A673 (cell line): Measurements from ENCODE around the gene CLNK. TPM values are rescaled to one million over a fixed set of nuclear protein-coding genes. Genes with fewer than 3 reads are reported as not detected.

ENCODE experiments used
- BruUV-seq: library from RNA; stranded (reverse); fragments of 400-500 nt; replicated peaks from 2 replicates; lab custom pipeline; 2021; lab: Mats Ljungman, UMichigan
- CTCF ChIA-PET: fragments of 300-600 bp; sonication (Branson Sonifier 250); formaldehyde crosslinking; loops from one replicate; lab custom pipeline; 2022; ENCODE audit warnings: antibody characterized with exemption; lab: Charles Lee
- POLR2A ChIA-PET: fragments of 300-600 bp; sonication (Branson Sonifier 250); formaldehyde crosslinking; loops from one replicate; lab custom pipeline; 2022; ENCODE audit warnings: antibody characterized with exemption; ENCODE audit not compliant: low non-redundant PET; lab: Charles Lee
- DNase-seq: peaks from one replicate; pipeline ENCODE4 v3.0.0-alpha.2; 2015; ENCODE audit warnings: low spot score
- H3K27ac ChIP-seq: fragments of 200-600 bp; sonication (generic); 2 replicates; pipeline ENCODE4 v1.5.1; 2016; ENCODE audit warnings: mixed run types, low read depth, mild to moderate bottlenecking, mixed read lengths, antibody characterized with exemption, low read length; ENCODE audit not compliant: poor library complexity, severe bottlenecking
- H3K27me3 ChIP-seq: fragments of 200-600 bp; sonication (generic); replicated peaks from 2 replicates; pipeline ENCODE4 v1.6.1; 2017; ENCODE audit warnings: mixed run types, low read depth, mild to moderate bottlenecking, mixed read lengths, antibody characterized with exemption, low read length; ENCODE audit not compliant: insufficient read depth, poor library complexity
- H3K36me3 ChIP-seq: fragments of 200-600 bp; sonication (generic); 2 replicates; pipeline ENCODE4 v1.6.1; 2016; ENCODE audit warnings: mixed run types, mild to moderate bottlenecking, mixed read lengths, antibody characterized with exemption, low read length; ENCODE audit not compliant: insufficient read depth, poor library complexity, severe bottlenecking
- H3K4me1 ChIP-seq: fragments of 200-600 bp; sonication (generic); 2 replicates; pipeline ENCODE4 v1.6.1; 2017; ENCODE audit warnings: mixed run types, mild to moderate bottlenecking, mixed read lengths, antibody characterized with exemption, low read length; ENCODE audit not compliant: insufficient read depth, poor library complexity, severe bottlenecking
- H3K4me3 ChIP-seq: fragments of 200-600 bp; sonication (generic); 2 replicates; pipeline ENCODE4 v1.5.1; 2016; ENCODE audit warnings: low read depth, mixed run types, mild to moderate bottlenecking, mixed read lengths, low read length; ENCODE audit not compliant: poor library complexity, severe bottlenecking
- H3K9me3 ChIP-seq: fragments of 200-600 bp; sonication (generic); 2 replicates; pipeline ENCODE4 v1.6.1; 2016; ENCODE audit warnings: mixed run types, low read depth, mild to moderate bottlenecking, mixed read lengths, antibody characterized with exemption, low read length; ENCODE audit not compliant: poor library complexity, severe bottlenecking
- EZH2 ChIP-seq: fragments of 200-600 bp; sonication (generic); IDR thresholded peaks from 2 replicates; pipeline ENCODE4 v1.6.1; 2017; ENCODE audit warnings: borderline replicate concordance, low read depth, mild to moderate bottlenecking, mixed read lengths, antibody characterized with exemption, low read length; ENCODE audit not compliant: poor library complexity, severe bottlenecking
- intact Hi-C: fragments of 100-400 bp; cut with micrococcal nuclease; formaldehyde crosslinking; loops from one replicate; pipeline ENCODE4 v1.10.0; 2022; ENCODE audit not compliant: unreplicated experiment
- total RNA-seq: library from RNA; stranded (reverse); gene quantifications from 2 replicates; pipeline ENCODE4 v1.2.3, GENCODE V29; 2021
- TF ChIP-seq, protein P1 (sequence below): fragments of 300-800, 200-600 bp; sonication (generic); conservative IDR thresholded peaks from 2 replicates; pipeline ENCODE4 v1.5.1; 2017; ENCODE audit warnings: low read depth, mild to moderate bottlenecking, antibody characterized with exemption, low read length, moderate library complexity, mixed read lengths

The CLNK gene
- total RNA-seq, 1 experiment from 2014 or later: not detected

DNA sequence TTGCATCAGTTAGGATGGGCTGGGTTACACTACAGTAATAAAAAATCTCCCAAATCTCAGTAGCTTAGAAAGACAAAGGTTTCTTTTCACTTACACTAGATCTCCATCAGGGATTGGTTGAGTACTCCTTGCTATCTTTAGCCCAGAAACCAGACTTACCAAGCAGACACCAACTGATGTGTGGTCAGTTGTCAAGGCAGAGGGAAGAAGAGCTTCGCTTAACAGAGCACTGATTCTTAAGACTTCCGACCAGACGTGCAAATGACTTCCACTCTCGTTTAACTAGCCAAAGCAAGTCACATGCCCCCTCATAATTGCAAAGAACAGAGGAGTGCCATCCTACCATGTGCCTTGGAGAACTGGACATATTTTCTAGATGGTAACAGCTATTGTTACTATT, 221.7 kb downstream of the CLNK start:
- H3K4me3 ChIP-seq: no peak overlapping the region
- intact Hi-C loops: no loop called here
- no peak for DNase-seq
- H3K27ac ChIP-seq: no peak overlapping the region
- H3K36me3 ChIP-seq: no peaks in the 10 kb centered on the region
- CTCF ChIA-PET: no interaction called here
- H3K27me3 ChIP-seq: no peaks in the 10 kb centered on the region
- POLR2A ChIA-PET: no interaction called here
- BruUV-seq: no TSS peak
- TF ChIP-seq EZH2: no peak
- TF ChIP-seq, protein P1, sequence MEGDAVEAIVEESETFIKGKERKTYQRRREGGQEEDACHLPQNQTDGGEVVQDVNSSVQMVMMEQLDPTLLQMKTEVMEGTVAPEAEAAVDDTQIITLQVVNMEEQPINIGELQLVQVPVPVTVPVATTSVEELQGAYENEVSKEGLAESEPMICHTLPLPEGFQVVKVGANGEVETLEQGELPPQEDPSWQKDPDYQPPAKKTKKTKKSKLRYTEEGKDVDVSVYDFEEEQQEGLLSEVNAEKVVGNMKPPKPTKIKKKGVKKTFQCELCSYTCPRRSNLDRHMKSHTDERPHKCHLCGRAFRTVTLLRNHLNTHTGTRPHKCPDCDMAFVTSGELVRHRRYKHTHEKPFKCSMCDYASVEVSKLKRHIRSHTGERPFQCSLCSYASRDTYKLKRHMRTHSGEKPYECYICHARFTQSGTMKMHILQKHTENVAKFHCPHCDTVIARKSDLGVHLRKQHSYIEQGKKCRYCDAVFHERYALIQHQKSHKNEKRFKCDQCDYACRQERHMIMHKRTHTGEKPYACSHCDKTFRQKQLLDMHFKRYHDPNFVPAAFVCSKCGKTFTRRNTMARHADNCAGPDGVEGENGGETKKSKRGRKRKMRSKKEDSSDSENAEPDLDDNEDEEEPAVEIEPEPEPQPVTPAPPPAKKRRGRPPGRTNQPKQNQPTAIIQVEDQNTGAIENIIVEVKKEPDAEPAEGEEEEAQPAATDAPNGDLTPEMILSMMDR: no peak
- peaks cover 4% of the 10 kb centered on the region for H3K9me3 ChIP-seq
- no peaks in the 10 kb centered on the region for H3K4me1 ChIP-seq

DNA sequence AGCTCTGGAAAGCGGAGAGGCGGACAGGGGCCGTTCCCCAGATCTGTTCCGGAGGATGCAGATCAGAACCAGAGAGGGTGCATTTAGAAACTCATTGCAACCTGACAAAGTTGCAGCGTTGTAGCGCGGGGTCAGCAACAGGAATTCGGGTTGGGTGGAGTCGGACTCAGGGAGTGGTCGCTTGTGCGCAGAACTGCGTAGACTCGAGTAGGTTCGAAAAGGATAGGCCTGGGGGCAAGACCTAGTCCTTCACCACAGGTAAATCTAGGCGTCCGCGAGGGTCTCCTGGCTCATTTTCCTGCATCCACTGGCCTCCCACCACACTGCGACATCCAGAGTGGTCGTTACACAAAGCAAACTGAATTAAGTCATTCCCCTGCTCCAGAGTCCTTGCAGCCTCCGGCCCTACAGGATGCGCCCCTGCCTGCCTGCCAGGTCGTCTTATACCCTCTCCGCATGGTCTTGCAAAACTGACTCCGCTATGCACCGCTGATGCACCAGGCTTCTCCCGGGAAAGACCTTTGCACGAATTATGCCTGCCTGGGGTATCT, 222.6 kb downstream of the CLNK start:
- TF ChIP-seq, protein P1: no peak
- TF ChIP-seq EZH2: no peak
- no peaks in the 10 kb centered on the region for H3K36me3 ChIP-seq
- no peak overlapping the region for H3K27ac ChIP-seq
- no peak overlapping the region for H3K4me3 ChIP-seq
- intact Hi-C loops: no loop called here
- ChIA-PET CTCF (no interaction called here), POLR2A (no interaction called here)
- H3K9me3 ChIP-seq: peaks cover 8% of the 10 kb centered on the region
- H3K4me1 ChIP-seq: no peaks in the 10 kb centered on the region
- no peaks in the 10 kb centered on the region for H3K27me3 ChIP-seq
- no peak for DNase-seq
- BruUV-seq: no TSS peak

DNA sequence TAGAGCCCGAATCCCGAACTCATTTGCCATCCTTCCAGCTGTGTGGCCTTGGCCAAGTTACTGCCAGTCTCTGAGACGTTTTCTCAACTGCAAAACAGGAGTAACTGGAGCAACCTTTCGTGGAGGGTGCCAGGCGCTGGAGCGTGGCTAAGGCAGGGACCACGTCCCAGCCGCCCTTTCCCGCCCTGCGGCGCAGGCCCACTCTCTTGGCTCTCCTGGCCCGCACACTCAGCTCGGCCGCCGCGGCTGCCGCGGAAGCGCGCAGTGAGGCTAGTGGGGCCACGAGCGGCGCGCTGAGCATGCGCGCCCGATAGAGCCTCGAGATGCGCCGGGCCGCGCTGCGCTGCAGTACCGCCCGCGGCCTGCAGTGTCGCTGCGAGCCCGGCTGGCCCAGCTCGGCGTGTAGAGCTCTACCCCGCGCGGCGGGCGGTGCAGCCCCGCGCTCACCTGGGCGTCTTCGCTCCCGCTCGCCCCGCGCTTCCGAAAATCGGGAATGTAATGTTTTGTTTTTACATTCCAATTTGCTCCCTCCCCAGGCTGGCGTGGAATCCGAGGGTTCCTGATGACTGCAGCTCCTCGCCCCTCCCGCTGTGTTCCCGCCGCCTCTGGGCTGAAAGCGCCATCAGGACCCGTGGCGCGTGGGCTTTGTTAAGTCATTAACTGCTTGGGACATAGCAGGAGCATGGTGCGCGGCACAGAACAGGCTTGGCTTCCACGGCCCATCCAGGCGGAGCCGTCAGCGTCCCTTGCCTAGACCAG, 223.3 kb downstream of the CLNK start:
- no peak overlapping the region for H3K4me3 ChIP-seq
- TF ChIP-seq EZH2: no peak
- TF ChIP-seq, protein P1: peak; percentile 16; the same call in 1 of the 2 replicates
- H3K4me1 ChIP-seq: no peaks in the 10 kb centered on the region
- peaks cover 8% of the 10 kb centered on the region for H3K9me3 ChIP-seq
- no TSS peak for BruUV-seq
- H3K36me3 ChIP-seq: no peaks in the 10 kb centered on the region
- ChIA-PET POLR2A (no interaction called here), CTCF (interaction anchor here (0.8 kb wide), 1 partner anchor 76 kb away, joined by 3 read pairs; no protein-coding TSS in a partner anchor)
- intact Hi-C loops: no loop called here
- H3K27ac ChIP-seq: no peak overlapping the region
- no peak for DNase-seq
- no peaks in the 10 kb centered on the region for H3K27me3 ChIP-seq
